Stimulated activated CD4-positive, alpha-beta T cell treated with anti-CD3 and anti-CD28 coated beads, Interleukin-12 subunit alpha, Interleukin-12 subunit beta, amount 100 ng/mL, for 48 hours (primary cell): ENCODE data around the gene HIF1A.

ENCODE experiments used
- DNase-seq, 3 donors: peaks; one replicate each; pipeline ENCODE4 v3.0.0-alpha.2; 2020; ENCODE audit warnings: low read depth in 2 of 3, low spot score in 1 of 3

HIF1A gene

DNA sequence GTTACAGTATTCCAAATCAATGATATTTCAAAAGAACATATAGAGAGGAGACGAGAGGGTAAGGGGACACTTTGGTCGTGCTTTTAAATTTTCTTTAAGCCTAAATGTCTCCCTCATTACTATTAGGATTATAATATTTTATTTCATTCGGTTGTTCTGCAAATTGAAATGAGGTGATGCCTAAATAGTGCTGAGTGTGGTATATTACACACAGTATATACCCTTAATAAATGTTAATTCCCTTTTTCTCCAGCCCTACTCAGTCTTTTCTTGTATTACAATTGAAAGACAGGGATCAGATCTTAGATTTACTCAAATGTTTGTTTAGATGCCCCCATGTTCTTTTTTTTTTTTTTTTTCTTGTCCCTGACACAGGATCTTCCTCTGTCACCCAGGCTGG is 74.6 kb downstream of the HIF1A start:
- no peak for DNase-seq

DNA sequence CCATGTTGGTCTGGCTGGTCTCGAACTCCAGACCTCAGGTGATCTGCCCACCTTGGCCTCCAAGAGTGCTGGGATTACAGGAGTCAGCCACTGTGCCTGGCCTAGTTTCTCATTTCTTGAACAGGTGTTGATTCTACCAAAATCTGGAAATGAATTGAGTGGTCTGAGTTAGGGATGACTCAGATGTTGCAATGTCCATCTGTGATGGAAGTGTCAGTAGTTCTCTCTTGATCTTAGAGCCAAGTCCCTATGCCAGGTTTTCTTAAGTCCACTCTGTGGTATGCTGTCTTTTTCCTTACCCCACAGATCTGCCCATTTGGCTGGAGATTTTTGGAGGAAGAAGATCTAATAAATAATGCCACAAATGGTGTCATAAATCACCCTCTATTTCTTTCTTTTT is 79.5 kb downstream of the HIF1A start:
- DNase-seq: no peak

DNA sequence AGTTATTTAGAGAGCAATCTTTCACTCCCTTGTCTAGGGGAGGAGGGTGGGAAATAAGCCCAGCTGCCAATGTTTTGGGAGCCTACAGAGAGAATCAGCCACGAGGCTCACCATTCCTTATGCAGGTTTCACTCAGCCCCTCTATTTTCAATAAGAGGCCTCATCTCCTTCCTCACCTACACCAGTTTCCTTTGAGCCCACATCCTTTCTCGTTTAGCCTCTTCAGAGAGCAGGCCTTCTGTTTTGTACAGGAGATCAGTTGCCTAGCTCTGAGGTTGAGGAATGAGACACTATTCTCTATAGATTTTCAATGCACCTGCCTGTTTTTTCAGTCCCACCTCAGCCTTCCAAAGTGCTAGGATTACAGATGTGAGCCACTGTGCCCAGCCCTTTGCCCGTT is 84.8 kb downstream of the HIF1A start:
- no peak for DNase-seq

DNA sequence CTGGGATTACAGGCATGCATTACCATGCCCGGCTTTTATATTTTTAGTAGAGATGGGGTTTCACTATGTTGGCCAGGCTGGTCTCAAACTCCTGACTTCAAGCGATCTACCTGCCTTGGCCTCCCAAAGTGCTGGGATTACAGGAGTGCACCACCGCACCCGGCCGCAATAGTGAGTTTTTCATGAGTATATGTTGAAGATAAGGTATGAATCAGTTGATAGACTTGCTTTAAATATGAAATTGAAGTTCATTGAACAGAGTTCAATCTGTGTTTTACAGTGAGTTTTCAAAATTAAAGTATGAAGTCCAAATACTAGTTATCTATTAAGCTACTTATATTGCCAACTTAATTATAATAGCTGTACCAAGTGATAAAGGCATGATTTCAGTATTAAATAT is 102.0 kb downstream of the HIF1A start:
- DNase-seq: no peak
